Calu3 (cell line): ENCODE results near the gene KIF26A. TPM values are rescaled to one million over a fixed set of nuclear protein-coding genes. Genes with fewer than 3 reads are reported as not detected.

Experiments used
- BruUV-seq: library from RNA; stranded (reverse); fragments of 400-500 nt; replicated peaks from 2 replicates; lab custom pipeline; 2021; lab: Mats Ljungman, UMichigan
- CTCF ChIA-PET: fragments of 300-600 bp; sonication (Branson Sonifier 250); formaldehyde crosslinking; loops from one replicate; lab custom pipeline; 2022; ENCODE audit warnings: antibody characterized with exemption; lab: Charles Lee
- DNase-seq: peaks from one replicate; pipeline ENCODE4 v3.0.0; 2022
- H3K27ac Mint-ChIP-seq: one replicate; pipeline ENCODE4 v1.8.0; 2022; ENCODE audit warnings: mixed read lengths; ENCODE audit not compliant: unreplicated experiment
- H3K27me3 Mint-ChIP-seq: one replicate; pipeline ENCODE4 v1.8.0; 2022; ENCODE audit warnings: mixed read lengths; ENCODE audit not compliant: unreplicated experiment
- H3K36me3 Mint-ChIP-seq: one replicate; pipeline ENCODE4 v1.8.0; 2022; ENCODE audit warnings: mild to moderate bottlenecking, moderate library complexity, mixed read lengths; ENCODE audit not compliant: insufficient read depth, unreplicated experiment
- H3K4me1 Mint-ChIP-seq: one replicate; pipeline ENCODE4 v1.8.0; 2022; ENCODE audit warnings: mild to moderate bottlenecking, low read depth, mixed read lengths; ENCODE audit not compliant: unreplicated experiment
- H3K4me3 Mint-ChIP-seq: one replicate; pipeline ENCODE4 v1.8.0; 2022; ENCODE audit warnings: mild to moderate bottlenecking, low read depth, moderate library complexity, mixed read lengths; ENCODE audit not compliant: unreplicated experiment
- H3K9me3 Mint-ChIP-seq: one replicate; pipeline ENCODE4 v1.8.0; 2022; ENCODE audit warnings: low read depth, mixed read lengths; ENCODE audit not compliant: unreplicated experiment
- intact Hi-C: fragments of 100-400 bp; cut with micrococcal nuclease; formaldehyde crosslinking; loops from one replicate; pipeline ENCODE4 v1.10.0; 2022; ENCODE audit not compliant: unreplicated experiment
- total RNA-seq: library from RNA; stranded (reverse); gene quantifications from 2 replicates; pipeline ENCODE4 v1.2.3, GENCODE V29; 2022
- TF ChIP-seq, protein P1 (sequence below): fragments of 200-600 bp; IDR thresholded peaks from one replicate; pipeline ENCODE4 v1.8.0; 2022; ENCODE audit warnings: antibody characterized with exemption; ENCODE audit not compliant: unreplicated experiment

KIF26A gene
- total RNA-seq, 1 experiment from 2014 or later: 0.07 TPM

DNA sequence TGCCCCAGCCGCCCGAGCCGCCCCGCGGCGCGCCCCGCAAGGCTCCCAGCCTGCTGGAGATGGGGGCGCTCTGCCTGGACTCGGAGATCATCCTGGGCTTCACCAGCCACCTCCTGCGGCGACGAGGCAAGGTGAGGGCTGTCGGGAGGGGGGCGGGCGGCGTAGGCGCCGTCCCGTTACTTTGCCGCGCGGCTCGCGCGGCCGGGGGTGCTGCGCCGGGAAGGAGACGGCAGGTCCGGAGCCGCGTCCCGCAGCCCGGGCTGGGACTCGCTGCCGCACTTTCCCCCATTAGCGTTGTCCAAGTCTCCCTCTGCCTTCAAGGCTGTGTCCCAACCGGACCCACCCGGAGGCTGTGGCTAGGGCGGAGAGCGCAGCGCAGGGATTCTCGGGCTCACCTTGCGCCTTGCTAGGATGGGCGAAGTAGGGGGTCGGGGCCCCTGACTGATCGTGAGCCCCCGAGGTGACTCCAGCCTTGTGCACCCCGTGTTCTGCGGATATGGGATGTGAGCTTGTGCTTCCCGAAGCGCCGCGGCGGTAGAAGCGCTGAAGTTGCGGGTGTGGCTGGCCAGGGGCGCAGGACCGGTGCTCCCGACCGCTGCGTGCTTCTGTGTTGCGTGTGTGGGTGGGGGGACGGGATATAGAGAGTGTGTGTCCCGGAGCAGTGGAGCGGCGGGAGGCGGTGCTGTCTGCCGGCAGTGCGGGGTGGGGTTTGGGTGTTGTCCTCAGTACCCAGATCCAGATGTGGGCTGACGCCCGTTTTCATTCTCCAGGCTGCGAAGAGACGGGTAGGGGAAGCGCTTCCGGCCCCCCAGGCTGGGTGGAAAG is 1.7 kb upstream of the KIF26A start:
- no peak for DNase-seq
- TF ChIP-seq, protein P1, sequence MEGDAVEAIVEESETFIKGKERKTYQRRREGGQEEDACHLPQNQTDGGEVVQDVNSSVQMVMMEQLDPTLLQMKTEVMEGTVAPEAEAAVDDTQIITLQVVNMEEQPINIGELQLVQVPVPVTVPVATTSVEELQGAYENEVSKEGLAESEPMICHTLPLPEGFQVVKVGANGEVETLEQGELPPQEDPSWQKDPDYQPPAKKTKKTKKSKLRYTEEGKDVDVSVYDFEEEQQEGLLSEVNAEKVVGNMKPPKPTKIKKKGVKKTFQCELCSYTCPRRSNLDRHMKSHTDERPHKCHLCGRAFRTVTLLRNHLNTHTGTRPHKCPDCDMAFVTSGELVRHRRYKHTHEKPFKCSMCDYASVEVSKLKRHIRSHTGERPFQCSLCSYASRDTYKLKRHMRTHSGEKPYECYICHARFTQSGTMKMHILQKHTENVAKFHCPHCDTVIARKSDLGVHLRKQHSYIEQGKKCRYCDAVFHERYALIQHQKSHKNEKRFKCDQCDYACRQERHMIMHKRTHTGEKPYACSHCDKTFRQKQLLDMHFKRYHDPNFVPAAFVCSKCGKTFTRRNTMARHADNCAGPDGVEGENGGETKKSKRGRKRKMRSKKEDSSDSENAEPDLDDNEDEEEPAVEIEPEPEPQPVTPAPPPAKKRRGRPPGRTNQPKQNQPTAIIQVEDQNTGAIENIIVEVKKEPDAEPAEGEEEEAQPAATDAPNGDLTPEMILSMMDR: no peak
- CTCF ChIA-PET: interaction anchor here (0.6 kb wide), 1 partner anchor 439 kb away, joined by 3 read pairs; no protein-coding TSS in a partner anchor
- intact Hi-C loops: loop anchor here (10.0 kb wide), 1 partner anchor 498 kb away; no protein-coding TSS in a partner anchor
- Mint-ChIP-seq H3K4me3 (no peak overlapping the region), H3K9me3 (no peaks in the 10 kb centered on the region), H3K4me1 (no peaks in the 10 kb centered on the region), H3K27ac (no peak overlapping the region), H3K27me3 (peaks cover 84% of the 10 kb centered on the region), H3K36me3 (peaks cover 5% of the 10 kb centered on the region)
- no TSS peak for BruUV-seq

DNA sequence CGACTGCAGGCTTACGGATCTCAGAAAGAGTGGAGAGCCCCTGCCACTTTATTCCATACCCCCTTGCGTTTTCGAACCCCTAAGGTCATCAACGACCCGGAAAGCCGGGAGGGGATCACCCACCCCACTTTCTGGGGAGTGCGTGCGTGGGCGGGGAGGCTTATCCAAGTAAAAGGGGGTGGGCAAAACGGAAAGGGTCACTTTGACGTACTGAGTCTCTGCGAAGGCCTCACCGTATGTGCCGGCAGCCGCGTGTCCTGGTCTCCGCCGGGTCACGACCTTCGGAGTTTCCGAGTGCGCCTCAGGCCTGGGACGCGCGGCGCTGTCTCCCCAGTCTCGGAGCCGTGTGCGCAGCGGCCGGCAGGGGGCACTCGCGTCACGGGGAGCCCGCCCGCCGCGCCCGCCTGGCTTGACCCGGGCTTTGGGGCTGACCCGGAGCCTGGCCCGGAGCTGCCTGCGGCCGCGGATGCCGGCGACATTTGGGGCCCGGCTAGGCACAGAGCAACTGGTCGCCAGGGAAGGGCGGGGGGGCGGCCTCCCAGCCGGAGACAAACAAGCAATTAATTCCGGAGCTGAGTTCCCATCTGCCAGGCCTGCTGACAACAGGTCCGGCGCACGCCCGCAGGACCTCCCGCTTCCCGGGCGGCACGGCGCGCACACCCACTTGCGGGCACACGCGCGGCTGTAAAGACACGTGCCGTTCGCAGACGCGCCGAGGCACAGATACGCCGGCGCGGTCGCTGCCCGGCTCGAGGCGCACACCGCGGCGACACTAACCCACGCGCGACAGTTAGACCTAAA is 890 bp upstream of the KIF26A start:
- Mint-ChIP-seq H3K4me3 (no peak overlapping the region), H3K4me1 (no peaks in the 10 kb centered on the region), H3K36me3 (peaks cover 5% of the 10 kb centered on the region), H3K27ac (no peak overlapping the region), H3K9me3 (no peaks in the 10 kb centered on the region), H3K27me3 (peaks cover 84% of the 10 kb centered on the region)
- peak; percentile 71 for DNase-seq
- TF ChIP-seq, protein P1: peak; percentile 72
- CTCF ChIA-PET: interaction anchor here (0.6 to 1.0 kb wide), 3 partner anchors 90 to 529 kb away, joined by 3 read pairs; no protein-coding TSS in a partner anchor
- intact Hi-C loops: loop anchor here (10.0 kb wide), 1 partner anchor 497 kb away; no protein-coding TSS in a partner anchor
- no TSS peak for BruUV-seq

DNA sequence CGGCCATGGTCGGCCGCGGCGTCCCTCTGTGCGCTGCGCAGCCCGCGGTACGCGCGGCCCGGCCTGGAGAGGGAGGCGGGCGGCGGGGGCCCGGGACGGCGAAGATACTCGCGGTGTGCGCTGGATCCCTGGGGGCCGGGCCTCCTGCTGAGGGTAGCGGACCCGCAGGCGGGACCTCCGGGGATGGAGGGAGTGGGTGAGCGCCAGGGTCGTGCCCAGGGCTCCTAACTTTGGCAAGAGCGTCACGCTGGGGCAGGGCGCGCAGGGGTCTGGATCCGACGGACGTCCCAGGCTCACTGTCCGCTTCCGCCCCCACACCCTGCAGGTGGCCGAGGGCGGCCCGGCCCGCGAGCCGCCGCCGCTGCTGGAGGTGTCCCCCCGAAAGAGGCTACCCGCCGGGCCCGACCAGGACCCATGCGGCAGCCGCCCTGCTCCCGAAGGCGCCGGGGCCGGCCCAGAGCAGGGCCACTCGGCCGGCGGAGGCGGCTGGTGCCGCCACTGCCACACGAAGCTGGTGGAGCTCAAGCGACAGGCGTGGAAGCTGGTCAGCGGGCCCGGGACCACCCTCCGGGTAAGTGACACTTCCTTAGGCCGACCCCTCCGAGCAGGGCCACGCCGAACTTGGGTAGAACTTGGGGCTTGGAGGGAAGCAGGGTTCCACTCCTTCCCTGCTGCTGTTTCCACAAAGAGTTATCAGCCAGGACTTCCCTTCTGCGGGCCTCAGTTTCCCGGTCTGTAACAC is 502 bp downstream of the KIF26A start:
- no peak overlapping the region for H3K4me3 Mint-ChIP-seq
- CTCF ChIA-PET: interaction anchor here (0.7 kb wide), 1 partner anchor 387 kb away, joined by 3 read pairs; no protein-coding TSS in a partner anchor
- intact Hi-C loops: loop anchor here (10.0 kb wide), 1 partner anchor 496 kb away; no protein-coding TSS in a partner anchor
- peaks cover 84% of the 10 kb centered on the region for H3K27me3 Mint-ChIP-seq
- TF ChIP-seq, protein P1: no peak
- H3K27ac Mint-ChIP-seq: no peak overlapping the region
- H3K36me3 Mint-ChIP-seq: peaks cover 5% of the 10 kb centered on the region
- no peaks in the 10 kb centered on the region for H3K4me1 Mint-ChIP-seq
- no TSS peak for BruUV-seq
- H3K9me3 Mint-ChIP-seq: no peaks in the 10 kb centered on the region
- DNase-seq: no peak
